ENCODE results near the gene AAMDC.

The AAMDC gene

GRCh38 chr11:77778549-77778948 is 42.4 kb upstream of the AAMDC start:
- peaks cover 0 to 3% of the 10 kb centered on the region in 2 experiments for H3K36me3 ChIP-seq (ENCODE audit: control insufficient read depth in 1 of 2, insufficient read depth in 2 of 2, low read length in 2 of 2)
- H3K4me1 ChIP-seq (ENCODE audit: control insufficient read depth in 1 of 2, insufficient read depth in 2 of 2, low read length in 2 of 2): no peaks in the 10 kb centered on the region
- no CpG with 5 or more reads among the region's 1 CpG for WGBS (ENCODE audit: extremely low coverage, insufficient coverage, insufficient read length)
- no peaks in the 10 kb centered on the region for H3K79me2 ChIP-seq (ENCODE audit: control insufficient read depth, insufficient read depth, low read length, poor library complexity)
- no peaks in the 10 kb centered on the region for H3K9me3 ChIP-seq (ENCODE audit: insufficient read depth, low read depth, low read length)
- H4K91ac ChIP-seq (ENCODE audit: low read depth, low read length): no peak overlapping the region
- H2BK120ac ChIP-seq (ENCODE audit: insufficient read depth, low read length, poor library complexity): no peak overlapping the region
- H3K4ac ChIP-seq (ENCODE audit: low read depth, low read length): no peak overlapping the region
- H3K14ac ChIP-seq (ENCODE audit: low read length): no peak overlapping the region
- no peak overlapping the region for H2AFZ ChIP-seq (ENCODE audit: insufficient read depth, low read length, poor library complexity)
- no peak overlapping the region for H2BK5ac ChIP-seq (ENCODE audit: low read depth, low read length, poor library complexity)
- no peak overlapping the region for H3K27ac ChIP-seq (ENCODE audit: low read depth, low read length)
- no peak overlapping the region for H3K4me2 ChIP-seq (ENCODE audit: low read length)
- H3K4me3 ChIP-seq (ENCODE audit: low read depth, low read length): no peak overlapping the region
- no peak overlapping the region for H2AK5ac ChIP-seq (ENCODE audit: low read length)
- no peak overlapping the region for H3K9ac ChIP-seq (ENCODE audit: low read length)
- no peaks in the 10 kb centered on the region for H3K79me1 ChIP-seq (ENCODE audit: low read length)
- no peak overlapping the region for H4K12ac ChIP-seq (ENCODE audit: low read depth, low read length)
- no peaks in the 10 kb centered on the region for H3K27me3 ChIP-seq (ENCODE audit: insufficient read depth, low read length)
- no peak overlapping the region for H4K8ac ChIP-seq (ENCODE audit: low read depth, low read length)
- H3K18ac ChIP-seq (ENCODE audit: low read length): no peak overlapping the region
- DNase-seq: no peak
- no peak overlapping the region for H3K23ac ChIP-seq (ENCODE audit: low read length)
- H2BK12ac ChIP-seq (ENCODE audit: low read length): no peak overlapping the region

GRCh38 chr11:77779935-77780334 is 41.0 kb upstream of the AAMDC start:
- Histone ChIP-seq H3K27me3 (ENCODE audit: insufficient read depth, low read length) (no peaks in the 10 kb centered on the region), H4K8ac (ENCODE audit: low read depth, low read length) (no peak overlapping the region), H3K36me3 (ENCODE audit: control insufficient read depth in 1 of 2, insufficient read depth in 2 of 2, low read length in 2 of 2) (peaks cover 0 to 3% of the 10 kb centered on the region in 2 experiments), H3K23ac (ENCODE audit: low read length) (no peak overlapping the region), H2AFZ (ENCODE audit: insufficient read depth, low read length, poor library complexity) (no peak overlapping the region), H2BK5ac (ENCODE audit: low read depth, low read length, poor library complexity) (no peak overlapping the region), H3K18ac (ENCODE audit: low read length) (no peak overlapping the region), H3K9me3 (ENCODE audit: insufficient read depth, low read depth, low read length) (no peaks in the 10 kb centered on the region), H4K91ac (ENCODE audit: low read depth, low read length) (no peak overlapping the region), H4K12ac (ENCODE audit: low read depth, low read length) (no peak overlapping the region), H3K27ac (ENCODE audit: low read depth, low read length) (no peak overlapping the region), H3K4me3 (ENCODE audit: low read depth, low read length) (no peak overlapping the region), H2AK5ac (ENCODE audit: low read length) (no peak overlapping the region), H2BK12ac (ENCODE audit: low read length) (no peak overlapping the region), H3K9ac (ENCODE audit: low read length) (no peak overlapping the region), H3K4me2 (ENCODE audit: low read length) (no peak overlapping the region), H3K14ac (ENCODE audit: low read length) (no peak overlapping the region), H3K79me2 (ENCODE audit: control insufficient read depth, insufficient read depth, low read length, poor library complexity) (no peaks in the 10 kb centered on the region), H2BK120ac (ENCODE audit: insufficient read depth, low read length, poor library complexity) (no peak overlapping the region), H3K79me1 (ENCODE audit: low read length) (no peaks in the 10 kb centered on the region), H3K4ac (ENCODE audit: low read depth, low read length) (no peak overlapping the region), H3K4me1 (ENCODE audit: control insufficient read depth in 1 of 2, insufficient read depth in 2 of 2, low read length in 2 of 2) (no peaks in the 10 kb centered on the region)
- DNase-seq: peak in 1 of 2 donors; percentile 35

GRCh38 chr11:77783025-77783424 is 37.9 kb upstream of the AAMDC start:
- Histone ChIP-seq H2BK120ac (ENCODE audit: insufficient read depth, low read length, poor library complexity) (no peak overlapping the region), H4K12ac (ENCODE audit: low read depth, low read length) (no peak overlapping the region), H3K27me3 (ENCODE audit: insufficient read depth, low read length) (no peaks in the 10 kb centered on the region), H2AK5ac (ENCODE audit: low read length) (no peak overlapping the region), H3K9me3 (ENCODE audit: insufficient read depth, low read depth, low read length) (no peaks in the 10 kb centered on the region), H3K4me1 (ENCODE audit: control insufficient read depth in 1 of 2, insufficient read depth in 2 of 2, low read length in 2 of 2) (peaks cover 0 to 2% of the 10 kb centered on the region in 2 experiments), H3K18ac (ENCODE audit: low read length) (no peak overlapping the region), H3K79me1 (ENCODE audit: low read length) (no peaks in the 10 kb centered on the region), H3K4me2 (ENCODE audit: low read length) (no peak overlapping the region), H3K9ac (ENCODE audit: low read length) (no peak overlapping the region), H3K23ac (ENCODE audit: low read length) (no peak overlapping the region), H3K36me3 (ENCODE audit: control insufficient read depth in 1 of 2, insufficient read depth in 2 of 2, low read length in 2 of 2) (peaks cover 0 to 3% of the 10 kb centered on the region in 2 experiments), H4K91ac (ENCODE audit: low read depth, low read length) (no peak overlapping the region), H3K14ac (ENCODE audit: low read length) (no peak overlapping the region), H2BK12ac (ENCODE audit: low read length) (no peak overlapping the region), H3K4me3 (ENCODE audit: low read depth, low read length) (no peak overlapping the region), H3K4ac (ENCODE audit: low read depth, low read length) (no peak overlapping the region), H2AFZ (ENCODE audit: insufficient read depth, low read length, poor library complexity) (no peak overlapping the region), H3K27ac (ENCODE audit: low read depth, low read length) (no peak overlapping the region), H3K79me2 (ENCODE audit: control insufficient read depth, insufficient read depth, low read length, poor library complexity) (peaks cover 2% of the 10 kb centered on the region), H4K8ac (ENCODE audit: low read depth, low read length) (no peak overlapping the region), H2BK5ac (ENCODE audit: low read depth, low read length, poor library complexity) (no peak overlapping the region)
- WGBS (ENCODE audit: extremely low coverage, insufficient coverage, insufficient read length): no CpG with 5 or more reads among the region's 1 CpG
- no peak for DNase-seq

GRCh38 chr11:77784572-77784971 is 36.4 kb upstream of the AAMDC start:
- Histone ChIP-seq H4K91ac (ENCODE audit: low read depth, low read length) (no peak overlapping the region), H3K36me3 (ENCODE audit: control insufficient read depth in 1 of 2, insufficient read depth in 2 of 2, low read length in 2 of 2) (peaks cover 0 to 3% of the 10 kb centered on the region in 2 experiments), H3K23ac (ENCODE audit: low read length) (no peak overlapping the region)

More at GRCh38 chr11:77784572-77784971, 36.4 kb upstream of the AAMDC start:
- Histone ChIP-seq H3K9ac (ENCODE audit: low read length) (no peak overlapping the region), H3K4me1 (ENCODE audit: control insufficient read depth in 1 of 2, insufficient read depth in 2 of 2, low read length in 2 of 2) (peaks cover 0 to 2% of the 10 kb centered on the region in 2 experiments), H3K14ac (ENCODE audit: low read length) (no peak overlapping the region), H3K4me3 (ENCODE audit: low read depth, low read length) (no peak overlapping the region), H2BK5ac (ENCODE audit: low read depth, low read length, poor library complexity) (no peak overlapping the region), H4K12ac (ENCODE audit: low read depth, low read length) (no peak overlapping the region), H2BK120ac (ENCODE audit: insufficient read depth, low read length, poor library complexity) (no peak overlapping the region), H4K8ac (ENCODE audit: low read depth, low read length) (no peak overlapping the region), H3K27me3 (ENCODE audit: insufficient read depth, low read length) (no peaks in the 10 kb centered on the region), H3K4ac (ENCODE audit: low read depth, low read length) (no peak overlapping the region), H2BK12ac (ENCODE audit: low read length) (no peak overlapping the region), H3K79me1 (ENCODE audit: low read length) (no peaks in the 10 kb centered on the region), H3K4me2 (ENCODE audit: low read length) (no peak overlapping the region), H2AFZ (ENCODE audit: insufficient read depth, low read length, poor library complexity) (no peak overlapping the region), H3K9me3 (ENCODE audit: insufficient read depth, low read depth, low read length) (no peaks in the 10 kb centered on the region), H2AK5ac (ENCODE audit: low read length) (no peak overlapping the region), H3K18ac (ENCODE audit: low read length) (peak overlapping the region; percentile 53), H3K79me2 (ENCODE audit: control insufficient read depth, insufficient read depth, low read length, poor library complexity) (peaks cover 2% of the 10 kb centered on the region), H3K27ac (ENCODE audit: low read depth, low read length) (no peak overlapping the region)
- no peak for DNase-seq
- no CpG with 5 or more reads among the region's 3 CpGs for WGBS (ENCODE audit: extremely low coverage, insufficient coverage, insufficient read length)
